ENCODE data around the gene SYNGAP1.
"Not testable (repeated sequence)": the region's sequence is repeated elsewhere in the genome, so short reads cannot be mapped to it uniquely, and the experiment has no call there.

Gene SYNGAP1

GRCh38 chr6:33419580-33420490 lies at the start of gene SYNGAP1:
SYNGAP1 (plus strand) TSS chr6:33420065; CDS start chr6:33420265, 200 bp downstream.
- DNase-seq (ENCODE audit: low spot score), result no peak

GRCh38 chr6:33371901-33372300 lies 48.0 kb upstream of the SYNGAP1 start:
- not testable (repeated sequence) for DNase-seq (ENCODE audit: low spot score)

- no peak for DNase-seq (ENCODE audit: low spot score)
Measured at GRCh38 chr6:33372526-33373123, 47.2 kb upstream of the SYNGAP1 start.

- DNase-seq (ENCODE audit: low spot score), result no peak
Measured at GRCh38 chr6:33373960-33374910, 45.6 kb upstream of the SYNGAP1 start.

GRCh38 chr6:33375143-33375671 lies 44.7 kb upstream of the SYNGAP1 start:
- no peak for DNase-seq (ENCODE audit: low spot score)

GRCh38 chr6:33377171-33377570 lies 42.7 kb upstream of the SYNGAP1 start:
- no peak for DNase-seq (ENCODE audit: low spot score)

GRCh38 chr6:33379184-33379583 lies 40.7 kb upstream of the SYNGAP1 start:
- not testable (repeated sequence) for DNase-seq (ENCODE audit: low spot score)

- no peak for DNase-seq (ENCODE audit: low spot score)
Measured at GRCh38 chr6:33380272-33380981, 39.4 kb upstream of the SYNGAP1 start.

GRCh38 chr6:33383427-33384185 lies 36.3 kb upstream of the SYNGAP1 start:
- DNase-seq (ENCODE audit: low spot score), result no peak

GRCh38 chr6:33384581-33385020 lies 35.3 kb upstream of the SYNGAP1 start:
- peak; percentile 60 for DNase-seq (ENCODE audit: low spot score)

- DNase-seq (ENCODE audit: low spot score), result no peak
Measured at GRCh38 chr6:33390173-33390572, 29.7 kb upstream of the SYNGAP1 start.

GRCh38 chr6:33390767-33391277 lies 29.0 kb upstream of the SYNGAP1 start:
- no peak for DNase-seq (ENCODE audit: low spot score)

- peak; percentile 100 for DNase-seq (ENCODE audit: low spot score)
Measured at GRCh38 chr6:33391278-33391921, 28.5 kb upstream of the SYNGAP1 start, which contains the start of gene KIFC1. KIFC1 (plus strand) TSS chr6:33391823; CDS start chr6:33391986, 163 bp downstream.

- DNase-seq (ENCODE audit: low spot score), result no peak
Measured at GRCh38 chr6:33391922-33392594, 27.8 kb upstream of the SYNGAP1 start.

GRCh38 chr6:33392595-33392948 lies 27.3 kb upstream of the SYNGAP1 start:
- DNase-seq (ENCODE audit: low spot score), result no peak

GRCh38 chr6:33392979-33393378 lies 26.9 kb upstream of the SYNGAP1 start:
- no peak for DNase-seq (ENCODE audit: low spot score)

GRCh38 chr6:33397541-33397940 lies 22.3 kb upstream of the SYNGAP1 start:
- DNase-seq (ENCODE audit: low spot score), result no peak

- DNase-seq (ENCODE audit: low spot score), result not testable (repeated sequence)
Measured at GRCh38 chr6:33398601-33399000, 21.3 kb upstream of the SYNGAP1 start.

- DNase-seq (ENCODE audit: low spot score), result not testable (repeated sequence)
Measured at GRCh38 chr6:33399881-33400280, 20.0 kb upstream of the SYNGAP1 start.
